K562 (cell line): ENCODE measurements around the gene FANCD2. TPM values are rescaled to one million over a fixed set of nuclear protein-coding genes. Genes with fewer than 3 reads are reported as not detected.
A peak's percentile ranks its signal among the peaks of the same experiment; 100 is the strongest.

Experiments used
- BCOR ChIP-seq: fragments of 450-650 bp; IDR thresholded peaks from 2 replicates; pipeline ENCODE4 v1.6.1; 2016
- FOSL1 ChIP-seq: fragments of 200-800 bp; sonication (Bioruptor generic); conservative IDR thresholded peaks from 2 replicates; pipeline ENCODE4 v1.6.1; 2016; ENCODE audit warnings: missing genetic modification characterization, missing compliant biosample characterization
- HMG20B ChIP-seq: fragments of 250-450 bp; sonication (Bioruptor Pico); IDR thresholded peaks from 2 replicates; pipeline ENCODE4 v1.5.0; 2021; ENCODE audit warnings: mild to moderate bottlenecking
- JUND ChIP-seq, 2 experiments: IDR thresholded peaks; 2 replicates in 1 of 2; 3 replicates in 1 of 2; pipeline ENCODE4 v1.6.1; 2011; ENCODE audit warnings: borderline replicate concordance in 2 of 2, low read depth in 2 of 2, low read length in 2 of 2, improper control_type of control experiment in 1 of 2, missing biosample characterization in 1 of 2, missing genetic modification characterization in 1 of 2, missing genetic modification reagents in 1 of 2
- NFRKB ChIP-seq: fragments of 450-650 bp; IDR thresholded peaks from 2 replicates; pipeline ENCODE4 v1.6.1; 2016; ENCODE audit warnings: low read depth
- TCFL5 ChIP-seq: fragments of 250-450 bp; sonication (Bioruptor Pico); conservative IDR thresholded peaks from 2 replicates; pipeline ENCODE4 v1.6.1; 2021; ENCODE audit warnings: mild to moderate bottlenecking, moderate library complexity, matching md5 sums
- TEAD4 ChIP-seq, 2 experiments: sonication (generic) in 1 of 2; formaldehyde crosslinking in 1 of 2; IDR thresholded peaks; 2 replicates each; pipeline versions ENCODE4 v1.6.1 to v1.8.0; 2012 to 2022; ENCODE audit warnings: borderline replicate concordance in 1 of 2, inconsistent platforms in 1 of 2, low read length in 1 of 2, mild to moderate bottlenecking in 1 of 2, missing genetic modification reagents in 1 of 2
- polyA plus RNA-seq, 8 experiments: library from polyadenylated mRNA; depleted of rRNA in 4 of 8; stranded (reverse) in 5 of 8; unstranded in 3 of 8; fragments of >200 nt; fragmentation: Nextera tagmentation in 2 of 8; fragmentation: Illumina TruSeq in 1 of 8; extraction: Ambion mirVana in 2 of 8; extraction: Trizol in 1 of 8; gene quantifications; 2 replicates each; pipeline versions ENCODE4 v1.2.1 to v1.2.3, GENCODE V29; 2011 to 2014; ENCODE audit warnings: inconsistent platforms in 1 of 8, missing spikeins in 1 of 8
- total RNA-seq, 7 experiments: library from RNA; depleted of rRNA in 6 of 7; stranded (reverse); fragments of >200 nt in 6 of 7; fragmentation: Illumina TruSeq in 2 of 7; extraction: Trizol in 2 of 7; gene quantifications; 2 replicates each; pipeline versions ENCODE4 v1.2.1 to v1.2.3, GENCODE V29; 2011 to 2021; ENCODE audit warnings: low replicate concordance in 1 of 7
- TF ChIP-seq, protein P1 (sequence below): sonication (generic); formaldehyde crosslinking; IDR thresholded peaks from 2 replicates; pipeline ENCODE4 v1.8.0; 2022; ENCODE audit warnings: mild to moderate bottlenecking, missing genetic modification reagents
- TF ChIP-seq, protein P2 (sequence below): fragments of 250-450 bp; sonication (Bioruptor Pico); IDR thresholded peaks from 2 replicates; pipeline ENCODE4 v1.5.1; 2021; ENCODE audit warnings: mild to moderate bottlenecking
- TF ChIP-seq, protein P3 (sequence below), 2 experiments: fragments of 450-650 bp; IDR thresholded peaks; 2 replicates each; pipeline ENCODE4 v1.6.1; 2016
- TF ChIP-seq, protein P4 (sequence below): sonication (generic); formaldehyde crosslinking; IDR thresholded peaks from 2 replicates; pipeline ENCODE4 v1.8.1; 2023; ENCODE audit warnings: mild to moderate bottlenecking, missing genetic modification reagents
- TF ChIP-seq, protein P5 (sequence below): fragments of 250-450 bp; sonication (Bioruptor Pico); IDR thresholded peaks from 2 replicates; pipeline ENCODE4 v1.4.0; 2020; ENCODE audit warnings: mild to moderate bottlenecking

Gene FANCD2
- total and polyA plus RNA-seq, 9 of the 15 experiments (the other 6 are each of a cell fraction or from before 2014, with no cell fraction given): 59.4 to 137 (median 96.1) TPM

DNA sequence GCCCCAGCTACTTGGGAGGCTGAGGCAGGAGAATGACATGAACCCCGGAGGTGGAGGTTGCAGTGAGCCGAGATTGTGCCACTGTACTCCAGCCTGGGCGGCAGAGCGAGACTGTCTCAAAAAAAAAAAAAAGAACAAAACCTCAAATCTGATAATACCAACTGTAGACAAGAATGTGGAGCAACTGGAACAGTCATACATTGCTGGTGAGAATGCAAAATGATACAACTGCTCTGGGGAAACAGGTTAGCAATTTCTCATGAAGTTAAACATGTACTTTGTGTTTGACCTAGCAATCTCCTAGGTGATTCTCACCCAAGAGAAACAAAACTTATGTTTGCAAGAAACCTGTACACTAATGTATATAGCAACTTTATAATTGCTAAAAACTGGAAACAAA lies 110.9 kb downstream of the FANCD2 start (continued):
- TF ChIP-seq, protein P1, sequence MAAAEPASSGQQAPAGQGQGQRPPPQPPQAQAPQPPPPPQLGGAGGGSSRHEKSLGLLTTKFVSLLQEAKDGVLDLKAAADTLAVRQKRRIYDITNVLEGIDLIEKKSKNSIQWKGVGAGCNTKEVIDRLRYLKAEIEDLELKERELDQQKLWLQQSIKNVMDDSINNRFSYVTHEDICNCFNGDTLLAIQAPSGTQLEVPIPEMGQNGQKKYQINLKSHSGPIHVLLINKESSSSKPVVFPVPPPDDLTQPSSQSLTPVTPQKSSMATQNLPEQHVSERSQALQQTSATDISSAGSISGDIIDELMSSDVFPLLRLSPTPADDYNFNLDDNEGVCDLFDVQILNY: no peak
- TF ChIP-seq TEAD4 (IDR thresholded peaks at IDR 0.05; ENCODE audit: low read length) (peak; percentile 47; the same call in 1 of the 2 replicates), TEAD4 (CRISPR knock-in tag; IDR thresholded peaks at IDR 0.05; ENCODE audit: borderline replicate concordance) (no peak), TCFL5 (CRISPR knock-in tag) (no peak), JUND (IDR thresholded peaks at IDR 0.05; ENCODE audit: borderline replicate concordance, low read depth, low read length) (no peak), JUND (tag; IDR thresholded peaks at IDR 0.05; ENCODE audit: borderline replicate concordance, low read depth, low read length) (0 out of 3 replicates have a peak, but pooled peaks have one; percentile 13), FOSL1 (tag) (peak; percentile 33), NFRKB (no peak), BCOR (peak; percentile 49; the same call in 1 of the 2 replicates), HMG20B (CRISPR knock-in tag) (no peak)
- TF ChIP-seq, protein P2, sequence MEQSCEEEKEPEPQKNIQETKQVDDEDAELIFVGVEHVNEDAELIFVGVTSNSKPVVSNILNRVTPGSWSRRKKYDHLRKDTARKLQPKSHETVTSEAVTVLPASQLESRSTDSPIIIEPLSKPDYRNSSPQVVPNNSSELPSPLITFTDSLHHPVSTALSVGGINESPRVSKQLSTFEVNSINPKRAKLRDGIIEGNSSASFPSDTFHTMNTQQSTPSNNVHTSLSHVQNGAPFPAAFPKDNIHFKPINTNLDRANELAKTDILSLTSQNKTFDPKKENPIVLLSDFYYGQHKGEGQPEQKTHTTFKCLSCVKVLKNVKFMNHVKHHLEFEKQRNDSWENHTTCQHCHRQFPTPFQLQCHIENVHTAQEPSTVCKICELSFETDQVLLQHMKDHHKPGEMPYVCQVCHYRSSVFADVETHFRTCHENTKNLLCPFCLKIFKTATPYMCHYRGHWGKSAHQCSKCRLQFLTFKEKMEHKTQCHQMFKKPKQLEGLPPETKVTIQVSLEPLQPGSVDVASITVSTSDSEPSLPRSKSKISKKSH (CRISPR knock-in tag): no peak
- TF ChIP-seq, protein P3, sequence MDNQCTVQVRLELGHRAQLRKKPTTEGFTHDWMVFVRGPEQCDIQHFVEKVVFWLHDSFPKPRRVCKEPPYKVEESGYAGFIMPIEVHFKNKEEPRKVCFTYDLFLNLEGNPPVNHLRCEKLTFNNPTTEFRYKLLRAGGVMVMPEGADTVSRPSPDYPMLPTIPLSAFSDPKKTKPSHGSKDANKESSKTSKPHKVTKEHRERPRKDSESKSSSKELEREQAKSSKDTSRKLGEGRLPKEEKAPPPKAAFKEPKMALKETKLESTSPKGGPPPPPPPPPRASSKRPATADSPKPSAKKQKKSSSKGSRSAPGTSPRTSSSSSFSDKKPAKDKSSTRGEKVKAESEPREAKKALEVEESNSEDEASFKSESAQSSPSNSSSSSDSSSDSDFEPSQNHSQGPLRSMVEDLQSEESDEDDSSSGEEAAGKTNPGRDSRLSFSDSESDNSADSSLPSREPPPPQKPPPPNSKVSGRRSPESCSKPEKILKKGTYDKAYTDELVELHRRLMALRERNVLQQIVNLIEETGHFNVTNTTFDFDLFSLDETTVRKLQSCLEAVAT (IDR thresholded peaks at IDR 0.05): peak in 1 of 2 experiments; percentile 44; a peak in 1 of 4 replicates
- TF ChIP-seq, protein P4, sequence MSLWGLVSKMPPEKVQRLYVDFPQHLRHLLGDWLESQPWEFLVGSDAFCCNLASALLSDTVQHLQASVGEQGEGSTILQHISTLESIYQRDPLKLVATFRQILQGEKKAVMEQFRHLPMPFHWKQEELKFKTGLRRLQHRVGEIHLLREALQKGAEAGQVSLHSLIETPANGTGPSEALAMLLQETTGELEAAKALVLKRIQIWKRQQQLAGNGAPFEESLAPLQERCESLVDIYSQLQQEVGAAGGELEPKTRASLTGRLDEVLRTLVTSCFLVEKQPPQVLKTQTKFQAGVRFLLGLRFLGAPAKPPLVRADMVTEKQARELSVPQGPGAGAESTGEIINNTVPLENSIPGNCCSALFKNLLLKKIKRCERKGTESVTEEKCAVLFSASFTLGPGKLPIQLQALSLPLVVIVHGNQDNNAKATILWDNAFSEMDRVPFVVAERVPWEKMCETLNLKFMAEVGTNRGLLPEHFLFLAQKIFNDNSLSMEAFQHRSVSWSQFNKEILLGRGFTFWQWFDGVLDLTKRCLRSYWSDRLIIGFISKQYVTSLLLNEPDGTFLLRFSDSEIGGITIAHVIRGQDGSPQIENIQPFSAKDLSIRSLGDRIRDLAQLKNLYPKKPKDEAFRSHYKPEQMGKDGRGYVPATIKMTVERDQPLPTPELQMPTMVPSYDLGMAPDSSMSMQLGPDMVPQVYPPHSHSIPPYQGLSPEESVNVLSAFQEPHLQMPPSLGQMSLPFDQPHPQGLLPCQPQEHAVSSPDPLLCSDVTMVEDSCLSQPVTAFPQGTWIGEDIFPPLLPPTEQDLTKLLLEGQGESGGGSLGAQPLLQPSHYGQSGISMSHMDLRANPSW (CRISPR knock-in tag): no peak
- TF ChIP-seq, protein P5, sequence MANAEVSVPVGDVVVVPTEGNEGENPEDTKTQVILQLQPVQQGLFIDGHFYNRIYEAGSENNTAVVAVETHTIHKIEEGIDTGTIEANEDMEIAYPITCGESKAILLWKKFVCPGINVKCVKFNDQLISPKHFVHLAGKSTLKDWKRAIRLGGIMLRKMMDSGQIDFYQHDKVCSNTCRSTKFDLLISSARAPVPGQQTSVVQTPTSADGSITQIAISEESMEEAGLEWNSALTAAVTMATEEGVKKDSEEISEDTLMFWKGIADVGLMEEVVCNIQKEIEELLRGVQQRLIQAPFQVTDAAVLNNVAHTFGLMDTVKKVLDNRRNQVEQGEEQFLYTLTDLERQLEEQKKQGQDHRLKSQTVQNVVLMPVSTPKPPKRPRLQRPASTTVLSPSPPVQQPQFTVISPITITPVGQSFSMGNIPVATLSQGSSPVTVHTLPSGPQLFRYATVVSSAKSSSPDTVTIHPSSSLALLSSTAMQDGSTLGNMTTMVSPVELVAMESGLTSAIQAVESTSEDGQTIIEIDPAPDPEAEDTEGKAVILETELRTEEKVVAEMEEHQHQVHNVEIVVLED (CRISPR knock-in tag): no peak
